ENCODE results near the gene BMP10.

Gene BMP10

GRCh38 chr2:68863996-68864395, 7.2 kb downstream of the BMP10 start:
- DNase-seq (ENCODE audit: low read depth): no peak
- no peak overlapping the region for H3K4me3 ChIP-seq (ENCODE audit: low read depth, low read length)
- no peak for TF ChIP-seq CTCF (IDR thresholded peaks at IDR 0.05; ENCODE audit: control insufficient read depth, extremely low read depth, insufficient read depth)

- TF ChIP-seq CTCF (IDR thresholded peaks at IDR 0.05; ENCODE audit: control insufficient read depth, extremely low read depth, insufficient read depth): no peak
- DNase-seq (ENCODE audit: low read depth): no peak
- no peak overlapping the region for H3K4me3 ChIP-seq (ENCODE audit: low read depth, low read length)
These were observed 8.3 kb downstream of the BMP10 start for GRCh38 chr2:68862889-68863288.

- TF ChIP-seq CTCF (IDR thresholded peaks at IDR 0.05; ENCODE audit: control insufficient read depth, extremely low read depth, insufficient read depth): no peak
- no peak overlapping the region for H3K4me3 ChIP-seq (ENCODE audit: low read depth, low read length)
- DNase-seq (ENCODE audit: low read depth): no peak
These were observed 9.9 kb downstream of the BMP10 start for GRCh38 chr2:68861330-68861729.

- TF ChIP-seq CTCF (IDR thresholded peaks at IDR 0.05; ENCODE audit: control insufficient read depth, extremely low read depth, insufficient read depth): no peak
- no peak for DNase-seq (ENCODE audit: low read depth)
These were observed 11.1 kb downstream of the BMP10 start for GRCh38 chr2:68860111-68860510.

GRCh38 chr2:68857855-68858456, 13.2 kb downstream of the BMP10 start:
- H3K4me3 ChIP-seq (ENCODE audit: low read depth, low read length): no peak overlapping the region
- TF ChIP-seq CTCF (IDR thresholded peaks at IDR 0.05; ENCODE audit: control insufficient read depth, extremely low read depth, insufficient read depth): no peak
- DNase-seq (ENCODE audit: low read depth): no peak

More at GRCh38 chr2:68860111-68860510, 11.1 kb downstream of the BMP10 start:
- no peak overlapping the region for H3K4me3 ChIP-seq (ENCODE audit: low read depth, low read length)

- no peak overlapping the region for H3K4me3 ChIP-seq (ENCODE audit: low read depth, low read length)
- no peak for DNase-seq (ENCODE audit: low read depth)
- no peak for TF ChIP-seq CTCF (IDR thresholded peaks at IDR 0.05; ENCODE audit: control insufficient read depth, extremely low read depth, insufficient read depth)
These were observed 13.9 kb downstream of the BMP10 start for GRCh38 chr2:68857202-68857845.

- no peak for DNase-seq (ENCODE audit: low read depth)
- no peak for TF ChIP-seq CTCF (IDR thresholded peaks at IDR 0.05; ENCODE audit: control insufficient read depth, extremely low read depth, insufficient read depth)
- H3K4me3 ChIP-seq (ENCODE audit: low read depth, low read length): no peak overlapping the region
These were observed 15.6 kb downstream of the BMP10 start for GRCh38 chr2:68855550-68855949.
